Activated naive CD4-positive, alpha-beta T cell treated with anti-CD3 and anti-CD28 coated beads, Interleukin-2, amount 10 ng/mL, durations not matched to agents 5 hours and 36 hours (primary cell): ENCODE measurements around the gene FAM171A1. TPM values are rescaled to one million over a fixed set of nuclear protein-coding genes. Genes with fewer than 3 reads are reported as not detected.

ENCODE experiments used
- total RNA-seq, 2 experiments: library from RNA; stranded (reverse); gene quantifications; one replicate each; pipeline ENCODE4 v1.2.3, GENCODE V29; 2021

FAM171A1 gene
- 10 to 100 TPM in 1 of 2 experiments, 1 to 10 TPM in 1; 9.9 to 10.3 TPM for total RNA-seq

DNA sequence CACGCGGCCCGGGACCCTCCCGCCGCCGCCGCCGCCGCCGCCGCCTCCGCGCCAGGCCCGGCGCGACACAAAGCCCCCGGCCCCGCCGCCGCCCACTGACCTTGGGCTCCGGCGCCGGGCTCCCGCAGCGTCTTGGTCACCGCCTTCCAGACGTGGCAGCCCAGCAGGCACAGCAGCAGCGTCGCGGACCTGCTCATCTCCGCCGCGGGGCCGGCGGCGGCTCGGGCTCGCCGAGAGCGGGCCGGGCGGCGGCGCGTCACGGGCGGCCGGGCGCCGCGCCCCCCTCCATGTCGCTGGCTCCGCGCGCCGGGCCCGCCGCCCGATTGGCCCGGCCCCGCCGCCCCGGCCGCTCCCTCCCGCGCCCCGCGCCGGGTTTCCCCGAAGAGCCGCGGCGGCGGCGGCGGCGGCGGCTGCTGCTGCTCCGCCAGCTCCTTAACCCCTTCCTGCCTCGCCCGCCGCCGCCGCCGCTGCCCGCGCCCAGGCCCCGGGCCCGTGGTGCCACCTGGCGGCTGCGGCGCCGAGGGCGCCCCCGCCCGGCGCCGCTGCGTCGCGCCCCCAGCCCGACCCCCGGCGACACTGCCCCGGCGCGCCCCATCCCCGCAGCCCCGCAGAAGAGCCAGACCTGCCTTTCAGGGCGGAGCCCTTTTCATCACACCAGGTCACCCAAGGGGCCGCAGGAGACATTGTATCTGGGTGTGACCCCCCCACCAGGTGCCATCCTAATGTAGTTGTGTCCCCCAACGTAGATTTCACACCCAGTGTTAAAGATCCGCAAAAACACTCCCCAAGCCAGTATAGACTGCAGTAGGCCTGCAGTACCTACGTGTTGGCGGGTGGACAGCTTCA is at the start of gene FAM171A1:
Gene FAM171A1, minus strand, starts transcription at position 434 of the 846 bp plus-strand sequence. Its CDS starts 237 bp downstream, at position 197.

DNA sequence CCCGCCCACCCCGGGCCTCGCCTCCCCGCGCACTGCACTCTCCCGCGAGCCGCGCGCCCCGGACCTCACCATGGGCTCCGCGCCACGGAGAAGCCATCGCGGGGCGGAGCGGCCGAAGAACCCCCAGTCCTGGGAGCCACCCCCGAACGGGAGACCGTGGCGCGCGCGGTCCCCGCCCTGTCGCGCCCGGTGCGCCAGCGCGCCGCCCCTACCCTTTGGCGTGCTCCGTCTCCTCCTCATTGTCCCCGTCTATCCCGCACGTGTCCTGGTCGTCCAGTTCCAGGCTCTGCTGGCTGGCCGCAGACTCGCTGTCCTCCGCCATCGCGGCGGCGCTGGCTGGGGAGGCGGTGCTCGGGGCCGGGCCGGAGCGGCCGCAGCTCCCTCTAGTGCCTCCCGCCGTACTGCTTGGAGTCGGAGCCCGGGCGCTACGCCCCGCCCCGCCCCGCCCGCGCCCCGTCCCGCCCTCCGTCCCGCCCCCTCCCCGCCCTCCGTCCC is 202.8 kb downstream of the FAM171A1 start, which contains the start of gene NMT2:
Gene NMT2, minus strand, starts transcription at position 403 of the 495 bp plus-strand sequence. Its CDS starts 81 bp downstream, at position 322.

Other genes starting within 250 kb of the FAM171A1 start
- 10 to 100 TPM; 43.8 to 45.4 TPM for gene NMT2, start 202.6 kb downstream of the FAM171A1 start, total RNA-seq